PC-3 (cell line): ENCODE measurements around the gene COL27A1. TPM values are rescaled to one million over a fixed set of nuclear protein-coding genes. Genes with fewer than 3 reads are reported as not detected.

Experiments
- ATAC-seq: fragments of 200-7000 bp; cut with Tn5 transposase; 2 replicates; pipeline ENCODE4 v1.9.1; 2020; ENCODE audit warnings: mild to moderate bottlenecking, moderate library complexity
- BruUV-seq: library from RNA; stranded (reverse); fragments of 400-500 nt; replicated peaks from 2 replicates; lab custom pipeline; 2021; lab: Mats Ljungman, UMichigan
- CTCF ChIA-PET: fragments of 300-600 bp; sonication (Branson Sonifier 250); formaldehyde crosslinking; loops from one replicate; lab custom pipeline; 2022; ENCODE audit warnings: antibody characterized with exemption; lab: Charles Lee
- POLR2A ChIA-PET: fragments of 300-600 bp; sonication (Branson Sonifier 250); formaldehyde crosslinking; loops from one replicate; lab custom pipeline; 2022; ENCODE audit warnings: antibody characterized with exemption; ENCODE audit not compliant: unreplicated experiment; lab: Charles Lee
- DNase-seq: peaks from one replicate; pipeline ENCODE4 v3.0.0-alpha.2; 2015
- H2AFZ ChIP-seq: fragments of 300-600 bp; sonication (generic); 2 replicates; pipeline ENCODE4 v1.6.0; 2016; ENCODE audit warnings: antibody characterized with exemption, low read length
- H3F3A ChIP-seq: fragments of 300-600 bp; sonication (generic); one replicate; pipeline ENCODE4 v1.6.0; 2017; ENCODE audit warnings: antibody characterized with exemption, low read length, control low read depth, mild to moderate bottlenecking; ENCODE audit not compliant: unreplicated experiment
- H3K27ac ChIP-seq: fragments of 300-600 bp; sonication (generic); 2 replicates; pipeline ENCODE4 v1.5.1; 2016; ENCODE audit warnings: mild to moderate bottlenecking, low read length
- H3K27me3 ChIP-seq: fragments of 300-600 bp; sonication (generic); 2 replicates; pipeline ENCODE4 v1.6.1; 2016; ENCODE audit warnings: low read length, mixed read lengths
- H3K36me3 ChIP-seq: fragments of 300-600 bp; sonication (generic); 2 replicates; pipeline ENCODE4 v1.6.1; 2016; ENCODE audit warnings: low read depth, mixed run types, low read length, mixed read lengths
- H3K4me1 ChIP-seq: fragments of 300-600 bp; sonication (generic); 2 replicates; pipeline ENCODE4 v1.5.1; 2016; ENCODE audit warnings: low read length; ENCODE audit not compliant: insufficient read depth
- H3K4me2 ChIP-seq: fragments of 300-600 bp; sonication (generic); 2 replicates; pipeline ENCODE4 v1.6.0; 2016; ENCODE audit warnings: low read length
- H3K4me3 ChIP-seq: fragments of 300-600 bp; sonication (generic); 2 replicates; pipeline ENCODE4 v1.5.1; 2016; ENCODE audit warnings: mild to moderate bottlenecking, low read length, mixed read lengths
- H3K79me2 ChIP-seq: fragments of 300-600 bp; sonication (generic); 2 replicates; pipeline ENCODE4 v1.6.1; 2017; ENCODE audit warnings: low read length, mixed read lengths
- H3K9ac ChIP-seq: fragments of 300-600 bp; sonication (generic); 2 replicates; pipeline ENCODE4 v1.6.0; 2016; ENCODE audit warnings: mild to moderate bottlenecking, low read length
- H3K9me2 ChIP-seq: fragments of 300-600 bp; sonication (generic); replicated peaks from 2 replicates; pipeline ENCODE4 v1.6.1; 2016; ENCODE audit warnings: mixed run types, low read length, mixed read lengths
- H3K9me3 ChIP-seq: fragments of 300-600 bp; sonication (generic); 2 replicates; pipeline ENCODE4 v1.6.1; 2016; ENCODE audit warnings: low read length, mixed read lengths
- H4K20me1 ChIP-seq: fragments of 300-600 bp; sonication (generic); 2 replicates; pipeline ENCODE4 v1.6.1; 2016; ENCODE audit warnings: low read length, mixed read lengths
- EZH2 ChIP-seq: fragments of 300-600 bp; sonication (generic); IDR thresholded peaks from one replicate; pipeline ENCODE4 v1.6.1; 2017; ENCODE audit warnings: antibody characterized with exemption, mild to moderate bottlenecking, low read length; ENCODE audit not compliant: unreplicated experiment
- EZH2phosphoT487 ChIP-seq: fragments of 300-600 bp; sonication (generic); IDR thresholded peaks from 2 replicates; pipeline ENCODE4 v1.6.1; 2018; ENCODE audit warnings: mild to moderate bottlenecking, antibody characterized with exemption, low read length, borderline replicate concordance
- intact Hi-C: fragments of 100-400 bp; cut with micrococcal nuclease; formaldehyde crosslinking; loops from 2 replicates; pipeline ENCODE4 v1.9.0; 2023
- total RNA-seq: library from RNA; depleted of rRNA; stranded (reverse); fragments of >200 nt; gene quantifications from 2 replicates; pipeline ENCODE4 v1.2.3, GENCODE V29; 2014
- TF ChIP-seq, protein P1 (sequence below): fragments of 300-600 bp; sonication (generic); conservative IDR thresholded peaks from 2 replicates; pipeline ENCODE4 v1.5.1; 2017; ENCODE audit warnings: antibody characterized with exemption, low read depth, mild to moderate bottlenecking, low read length

Gene COL27A1
- total RNA-seq, 1 experiment from 2014 or later = 4.3 TPM

DNA sequence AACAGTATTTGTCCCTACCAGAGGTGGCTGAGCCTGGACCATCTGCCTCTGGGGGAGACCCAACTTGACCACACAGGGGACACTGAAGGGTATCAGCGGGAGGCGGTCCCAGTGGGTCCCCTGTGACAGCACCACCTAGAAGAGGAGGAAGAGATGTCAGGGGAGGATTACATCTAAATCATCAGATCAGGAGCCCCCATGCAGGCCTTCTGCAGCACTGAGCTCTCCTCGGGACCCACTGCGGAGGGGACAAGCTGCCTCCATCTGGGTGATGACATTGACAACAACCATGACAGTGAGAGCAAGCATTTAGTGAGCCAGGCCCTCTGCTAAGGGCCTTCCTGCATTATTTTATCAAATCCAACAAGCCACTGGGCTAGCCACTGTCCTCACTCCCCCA is 186.7 kb downstream of the COL27A1 start:
- Histone ChIP-seq H3K9me3 (no peaks in the 10 kb centered on the region), H3K27ac (no peak overlapping the region), H3K4me3 (no peak overlapping the region), H3K4me1 (no peaks in the 10 kb centered on the region), H2AFZ (no peak overlapping the region), H3K9me2 (no peaks in the 10 kb centered on the region), H3K27me3 (no peaks in the 10 kb centered on the region), H3F3A (no peaks in the 10 kb centered on the region), H3K9ac (no peak overlapping the region), H4K20me1 (no peaks in the 10 kb centered on the region), H3K79me2 (no peaks in the 10 kb centered on the region), H3K4me2 (no peak overlapping the region), H3K36me3 (no peaks in the 10 kb centered on the region)
- CTCF ChIA-PET = no interaction called here
- DNase-seq (no peak), ATAC-seq (no peak)
- intact Hi-C loops = no loop called here
- no peak for TF ChIP-seq EZH2
- TF ChIP-seq, protein P1, sequence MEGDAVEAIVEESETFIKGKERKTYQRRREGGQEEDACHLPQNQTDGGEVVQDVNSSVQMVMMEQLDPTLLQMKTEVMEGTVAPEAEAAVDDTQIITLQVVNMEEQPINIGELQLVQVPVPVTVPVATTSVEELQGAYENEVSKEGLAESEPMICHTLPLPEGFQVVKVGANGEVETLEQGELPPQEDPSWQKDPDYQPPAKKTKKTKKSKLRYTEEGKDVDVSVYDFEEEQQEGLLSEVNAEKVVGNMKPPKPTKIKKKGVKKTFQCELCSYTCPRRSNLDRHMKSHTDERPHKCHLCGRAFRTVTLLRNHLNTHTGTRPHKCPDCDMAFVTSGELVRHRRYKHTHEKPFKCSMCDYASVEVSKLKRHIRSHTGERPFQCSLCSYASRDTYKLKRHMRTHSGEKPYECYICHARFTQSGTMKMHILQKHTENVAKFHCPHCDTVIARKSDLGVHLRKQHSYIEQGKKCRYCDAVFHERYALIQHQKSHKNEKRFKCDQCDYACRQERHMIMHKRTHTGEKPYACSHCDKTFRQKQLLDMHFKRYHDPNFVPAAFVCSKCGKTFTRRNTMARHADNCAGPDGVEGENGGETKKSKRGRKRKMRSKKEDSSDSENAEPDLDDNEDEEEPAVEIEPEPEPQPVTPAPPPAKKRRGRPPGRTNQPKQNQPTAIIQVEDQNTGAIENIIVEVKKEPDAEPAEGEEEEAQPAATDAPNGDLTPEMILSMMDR = no peak
- no peak for TF ChIP-seq EZH2phosphoT487
- POLR2A ChIA-PET = no interaction called here
- no TSS peak for BruUV-seq

GRCh38 chr9:114342755-114343440 is 187.6 kb downstream of the COL27A1 start:
- no peak for DNase-seq
- Histone ChIP-seq H4K20me1 (no peaks in the 10 kb centered on the region), H3K27ac (no peak overlapping the region), H3K4me1 (no peaks in the 10 kb centered on the region), H3K9ac (no peak overlapping the region), H3K36me3 (no peaks in the 10 kb centered on the region), H3F3A (no peaks in the 10 kb centered on the region), H3K27me3 (no peaks in the 10 kb centered on the region), H3K79me2 (no peaks in the 10 kb centered on the region), H3K4me3 (no peak overlapping the region), H3K9me2 (no peaks in the 10 kb centered on the region), H3K4me2 (no peak overlapping the region), H3K9me3 (no peaks in the 10 kb centered on the region), H2AFZ (no peak overlapping the region)
- ATAC-seq = no peak
- intact Hi-C loops = no loop called here
- POLR2A ChIA-PET = no interaction called here
- TF ChIP-seq, protein P1 = no peak
- TF ChIP-seq EZH2phosphoT487 = no peak
- no peak for TF ChIP-seq EZH2
- CTCF ChIA-PET = interaction anchor here (0.5 kb wide), 1 partner anchor 161 kb away, joined by 6 read pairs; no protein-coding TSS in a partner anchor
- no TSS peak for BruUV-seq

DNA sequence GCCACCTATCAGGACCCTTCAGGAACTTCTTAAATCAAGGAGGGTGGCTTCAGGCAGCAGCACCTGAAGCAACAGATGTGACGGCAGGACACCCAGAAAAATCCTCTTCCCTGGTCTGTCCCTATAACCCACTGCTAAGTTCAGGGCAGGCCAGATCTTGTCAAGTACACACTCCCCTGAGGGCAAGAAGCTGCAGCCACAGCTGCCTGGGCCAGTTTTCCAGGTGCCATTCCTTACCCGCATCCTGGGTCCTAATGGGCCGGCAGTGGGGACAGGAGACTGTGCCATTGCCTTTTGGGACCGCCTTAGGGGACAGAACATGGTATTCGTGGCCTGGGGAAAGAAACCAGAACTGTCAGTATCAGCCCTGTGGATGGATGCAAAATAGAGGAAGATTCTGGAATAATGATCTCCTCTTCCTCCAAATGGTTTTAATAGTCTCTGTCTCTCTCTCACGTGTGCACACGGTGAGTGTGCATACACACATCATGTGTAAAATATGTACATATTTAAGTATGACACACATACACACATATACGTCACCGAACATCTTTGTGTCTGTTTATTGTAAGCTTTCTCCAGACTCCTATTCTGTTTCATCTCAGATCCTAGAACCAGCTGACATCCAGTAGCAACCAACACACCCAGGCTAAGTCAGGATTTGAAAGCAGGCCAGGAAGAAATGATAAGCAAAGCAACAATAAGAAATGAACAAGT is 188.3 kb downstream of the COL27A1 start:
- Histone ChIP-seq H3K27me3 (no peaks in the 10 kb centered on the region), H3K9me3 (no peaks in the 10 kb centered on the region), H3K4me2 (no peak overlapping the region), H3K4me3 (no peak overlapping the region), H2AFZ (no peak overlapping the region), H3K79me2 (no peaks in the 10 kb centered on the region), H3K27ac (no peak overlapping the region), H3K36me3 (no peaks in the 10 kb centered on the region), H4K20me1 (no peaks in the 10 kb centered on the region), H3K9me2 (no peaks in the 10 kb centered on the region), H3F3A (no peaks in the 10 kb centered on the region), H3K4me1 (peaks cover 2% of the 10 kb centered on the region; the same call in 1 of the 2 replicates), H3K9ac (no peak overlapping the region)
- DNase-seq (no peak), ATAC-seq (no peak)
- BruUV-seq = no TSS peak
- no peak for TF ChIP-seq EZH2
- no peak for TF ChIP-seq EZH2phosphoT487
- TF ChIP-seq, protein P1 = no peak
- CTCF ChIA-PET = no interaction called here
- intact Hi-C loops = no loop called here
- POLR2A ChIA-PET = no interaction called here
